B cell (primary cell): Measurements from ENCODE around the gene WWC2. TPM values are rescaled to one million over a fixed set of nuclear protein-coding genes. Genes with fewer than 3 reads are reported as not detected.

Source experiments
- ATAC-seq: fragments of 200-7000 bp; cut with Tn5 transposase; one replicate; pipeline ENCODE4 v1.10.0; 2021; ENCODE audit warnings: low read depth, mild to moderate bottlenecking, moderate number of reproducible peaks, moderate library complexity
- CTCF ChIA-PET: fragments of 350-600 bp; sonication (Branson Sonifier 250); formaldehyde crosslinking; loops from one replicate; lab custom pipeline; 2021; ENCODE audit warnings: antibody characterized with exemption, inconsistent platforms; lab: Charles Lee
- POLR2A ChIA-PET: fragments of 350-600 bp; sonication (Branson Sonifier 250); formaldehyde crosslinking; loops from one replicate; lab custom pipeline; 2021; ENCODE audit warnings: antibody characterized with exemption; lab: Charles Lee
- DNase-seq: peaks from one replicate; pipeline ENCODE4 v3.0.0; 2013
- H2AFZ ChIP-seq: 2 replicates; pipeline ENCODE4 v1.6.1; 2012; ENCODE audit warnings: mild to moderate bottlenecking, low read depth, low read length; ENCODE audit not compliant: insufficient read depth, poor library complexity, severe bottlenecking
- H3K27ac ChIP-seq, 2 donors: 1 replicate in 1 of 2; 2 replicates in 1 of 2; pipeline ENCODE4 v1.5.1; 2012 to 2013; ENCODE audit warnings: low read length in 2 of 2, mild to moderate bottlenecking in 2 of 2, moderate library complexity in 1 of 2
- H3K27me3 ChIP-seq, 4 experiments: fragments of 200-600 bp in 1 of 4; sonication (generic) in 1 of 4; replicated peaks in 1 of 4; 1 replicate in 2 of 4; 2 replicates in 2 of 4; pipeline versions ENCODE4 v1.6.1 to v1.7.0; 2013 to 2016; ENCODE audit warnings: low read length in 3 of 4, mild to moderate bottlenecking in 2 of 4, mixed read lengths in 1 of 4, moderate library complexity in 1 of 4; ENCODE audit not compliant: insufficient read depth in 4 of 4, control insufficient read depth in 3 of 4; ENCODE audit errors: control extremely low read depth in 1 of 4
- H3K36me3 ChIP-seq, 2 experiments: replicated peaks in 1 of 2; 1 replicate in 1 of 2; 2 replicates in 1 of 2; pipeline versions ENCODE4 v1.6.1 to v1.7.1; 2013; ENCODE audit warnings: low read length in 1 of 2; ENCODE audit not compliant: insufficient read depth in 2 of 2, control insufficient read depth in 1 of 2; ENCODE audit errors: control extremely low read depth in 1 of 2, extremely low read depth in 1 of 2
- H3K4me1 ChIP-seq, 2 donors: fragments of 200-600 bp in 1 of 2; sonication (generic) in 1 of 2; 1 replicate in 1 of 2; 2 replicates in 1 of 2; pipeline versions ENCODE4 v1.5.1 to v1.6.1; 2013 to 2017; ENCODE audit warnings: low read length in 2 of 2; ENCODE audit not compliant: control insufficient read depth in 2 of 2, insufficient read depth in 2 of 2
- H3K4me2 ChIP-seq: replicated peaks from 2 replicates; pipeline ENCODE3; 2012; ENCODE audit warnings: mild to moderate bottlenecking, low read depth, low read length; ENCODE audit not compliant: poor library complexity, severe bottlenecking
- H3K4me3 ChIP-seq, 5 experiments: fragments of 200-600 bp in 1 of 5; sonication (generic) in 1 of 5; 1 replicate in 3 of 5; 2 replicates in 2 of 5; pipeline versions ENCODE4 v1.5.1 to v1.7.0; 2011 to 2016; ENCODE audit warnings: low read length in 4 of 5, mild to moderate bottlenecking in 4 of 5, low read depth in 2 of 5, control low read depth in 1 of 5, moderate library complexity in 1 of 5; ENCODE audit not compliant: insufficient read depth in 1 of 5; ENCODE audit errors: control extremely low read depth in 1 of 5, extremely low read depth in 1 of 5
- H3K79me2 ChIP-seq: fragments of 200-600 bp; sonication (generic); one replicate; pipeline ENCODE4 v1.6.0; 2016; ENCODE audit warnings: low read length; ENCODE audit not compliant: control insufficient read depth, insufficient read depth
- H3K9ac ChIP-seq: fragments of 200-600 bp; sonication (generic); 2 replicates; pipeline ENCODE4 v1.6.1; 2017; ENCODE audit warnings: mild to moderate bottlenecking, low read length, moderate library complexity
- H3K9me3 ChIP-seq, 3 donors: one replicate each; pipeline versions ENCODE4 v1.6.1 to v1.7.1; 2013; ENCODE audit warnings: low read length in 2 of 3; ENCODE audit not compliant: control insufficient read depth in 2 of 3, insufficient read depth in 1 of 3; ENCODE audit errors: control extremely low read depth in 1 of 3
- H4K20me1 ChIP-seq: 2 replicates; pipeline ENCODE4 v1.6.0; 2012; ENCODE audit warnings: mild to moderate bottlenecking, low read length; ENCODE audit not compliant: insufficient read depth, control insufficient read depth, poor library complexity, severe bottlenecking
- H3K27ac Mint-ChIP-seq: one replicate; pipeline ENCODE4 v1.8.0; 2021; ENCODE audit warnings: mixed read lengths
- H3K27me3 Mint-ChIP-seq: one replicate; pipeline ENCODE4 v1.8.0; 2021; ENCODE audit warnings: mixed read lengths
- H3K4me1 Mint-ChIP-seq: one replicate; pipeline ENCODE4 v1.8.0; 2021; ENCODE audit warnings: mixed read lengths
- H3K4me3 Mint-ChIP-seq: one replicate; pipeline ENCODE4 v1.8.0; 2021; ENCODE audit warnings: mixed read lengths
- H3K9me3 Mint-ChIP-seq: one replicate; pipeline ENCODE4 v1.8.0; 2022; ENCODE audit warnings: mixed read lengths; ENCODE audit not compliant: insufficient read depth
- EZH2 ChIP-seq: IDR thresholded peaks from 2 replicates; pipeline ENCODE4 v1.6.1; 2012; ENCODE audit warnings: borderline replicate concordance, low read depth, mild to moderate bottlenecking, moderate library complexity, low read length; ENCODE audit not compliant: insufficient read depth, poor library complexity, severe bottlenecking
- WGBS: methylation state at CpG from one replicate; pipeline ENCODE4 v1.1.5; 2013; ENCODE audit warnings: missing lambda C conversion rate; ENCODE audit not compliant: insufficient coverage; 5-methylcytosine and 5-hydroxymethylcytosine counted together
- intact Hi-C: fragments of 100-400 bp; cut with micrococcal nuclease; formaldehyde crosslinking; loops from one replicate; pipeline ENCODE4 v1.10.0; 2022
- polyA plus RNA-seq: library from polyadenylated mRNA; depleted of rRNA; stranded (reverse); fragments of >200 nt; gene quantifications from 2 replicates; pipeline ENCODE4 v1.2.3, GENCODE V29; 2012
- total RNA-seq, 2 donors: library from RNA; stranded (reverse); fragments of 120-200 nt in 1 of 2; gene quantifications; 1 replicate in 1 of 2; 2 replicates in 1 of 2; pipeline versions ENCODE4 v1.2.3 to v1.2.4, GENCODE V29; 2013 to 2022
- TF ChIP-seq, protein P1 (sequence below): fragments of 200-600 bp; IDR thresholded peaks from one replicate; pipeline ENCODE4 v1.8.0; 2022; ENCODE audit warnings: antibody characterized with exemption, mild to moderate bottlenecking

Gene WWC2
- total and polyA plus RNA-seq, 2 donors (not counting 1 experiment from before 2014, with no cell fraction given), result 0.07 to 0.32 TPM

- Mint-ChIP-seq H3K9me3 (no peaks in the 10 kb centered on the region), H3K27me3 (peaks cover 5% of the 10 kb centered on the region), H3K4me1 (no peaks in the 10 kb centered on the region), H3K27ac (no peak overlapping the region), H3K4me3 (no peak overlapping the region)
- Histone ChIP-seq H4K20me1 (no peaks in the 10 kb centered on the region), H3K4me1 (no peaks in the 10 kb centered on the region), H3K9ac (no peak overlapping the region), H3K9me3 (no peaks in the 10 kb centered on the region), H3K27ac (no peak overlapping the region), H3K79me2 (no peaks in the 10 kb centered on the region), H2AFZ (no peak overlapping the region), H3K27me3 (peaks cover 0 to 4% (median 0%) of the 10 kb centered on the region in 4 experiments), H3K4me3 (no peak overlapping the region), H3K36me3 (no peaks in the 10 kb centered on the region), H3K4me2 (no peak overlapping the region)
- POLR2A ChIA-PET, result no interaction called here
- ATAC-seq, result no peak
- intact Hi-C loops, result no loop called here
- 66% methylated on average over 5 of the region's 9 CpGs for WGBS
- CTCF ChIA-PET, result no interaction called here
- no peak for DNase-seq
- TF ChIP-seq, protein P1, sequence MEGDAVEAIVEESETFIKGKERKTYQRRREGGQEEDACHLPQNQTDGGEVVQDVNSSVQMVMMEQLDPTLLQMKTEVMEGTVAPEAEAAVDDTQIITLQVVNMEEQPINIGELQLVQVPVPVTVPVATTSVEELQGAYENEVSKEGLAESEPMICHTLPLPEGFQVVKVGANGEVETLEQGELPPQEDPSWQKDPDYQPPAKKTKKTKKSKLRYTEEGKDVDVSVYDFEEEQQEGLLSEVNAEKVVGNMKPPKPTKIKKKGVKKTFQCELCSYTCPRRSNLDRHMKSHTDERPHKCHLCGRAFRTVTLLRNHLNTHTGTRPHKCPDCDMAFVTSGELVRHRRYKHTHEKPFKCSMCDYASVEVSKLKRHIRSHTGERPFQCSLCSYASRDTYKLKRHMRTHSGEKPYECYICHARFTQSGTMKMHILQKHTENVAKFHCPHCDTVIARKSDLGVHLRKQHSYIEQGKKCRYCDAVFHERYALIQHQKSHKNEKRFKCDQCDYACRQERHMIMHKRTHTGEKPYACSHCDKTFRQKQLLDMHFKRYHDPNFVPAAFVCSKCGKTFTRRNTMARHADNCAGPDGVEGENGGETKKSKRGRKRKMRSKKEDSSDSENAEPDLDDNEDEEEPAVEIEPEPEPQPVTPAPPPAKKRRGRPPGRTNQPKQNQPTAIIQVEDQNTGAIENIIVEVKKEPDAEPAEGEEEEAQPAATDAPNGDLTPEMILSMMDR, result no peak
- TF ChIP-seq EZH2, result no peak
These were observed 238.3 kb downstream of the WWC2 start for GRCh38 chr4:183337349-183337748.

GRCh38 chr4:183337833-183338232 is 238.8 kb downstream of the WWC2 start:
- TF ChIP-seq, protein P1, result no peak
- no peak for TF ChIP-seq EZH2
- ATAC-seq, result no peak
- Histone ChIP-seq H3K9ac (no peak overlapping the region), H3K4me1 (no peaks in the 10 kb centered on the region), H3K27me3 (peaks cover 0 to 6% (median 0%) of the 10 kb centered on the region in 4 experiments), H2AFZ (no peak overlapping the region), H3K79me2 (no peaks in the 10 kb centered on the region), H3K27ac (no peak overlapping the region), H3K4me3 (no peak overlapping the region), H3K4me2 (no peak overlapping the region), H4K20me1 (no peaks in the 10 kb centered on the region), H3K36me3 (no peaks in the 10 kb centered on the region), H3K9me3 (no peaks in the 10 kb centered on the region)
- DNase-seq, result no peak
- intact Hi-C loops, result no loop called here
- POLR2A ChIA-PET, result no interaction called here
- H3K4me3 Mint-ChIP-seq, result no peak overlapping the region
- H3K9me3 Mint-ChIP-seq, result no peaks in the 10 kb centered on the region
- CTCF ChIA-PET, result no interaction called here
- 90% methylated on average over 6 of the region's 7 CpGs for WGBS
- no peaks in the 10 kb centered on the region for H3K4me1 Mint-ChIP-seq
- peaks cover 4% of the 10 kb centered on the region for H3K27me3 Mint-ChIP-seq
- no peak overlapping the region for H3K27ac Mint-ChIP-seq
